Measurements from ENCODE around the gene SRSF4. TPM values are rescaled to one million over a fixed set of nuclear protein-coding genes. Genes with fewer than 3 reads are reported as not detected.

The SRSF4 gene
- total and polyA plus RNA-seq, 4 experiments from 2014 or later, result 60.2 to 104 (median 85.1) TPM

GRCh38 chr1:29201595-29202051 lies 19.9 kb upstream of the SRSF4 start:
- Mint-ChIP-seq H3K4me1 (peaks cover 0 to 7% (median 3%) of the 10 kb centered on the region in 4 donors), H3K27me3 (no peaks in the 10 kb centered on the region), H3K9me3 (no peaks in the 10 kb centered on the region), H3K36me3 (peaks cover 16 to 37% of the 10 kb centered on the region in 2 donors), H3K27ac (no peak overlapping the region), H3K4me3 (no peak overlapping the region)
- Histone ChIP-seq H3K36me3 (ENCODE audit: insufficient read depth, low read length) (peaks cover 12% of the 10 kb centered on the region), H3K27ac (ENCODE audit: low read depth, low read length) (no peak overlapping the region), H3K4me3 (ENCODE audit: low read length in 2 of 2) (no peak overlapping the region), H3K9me3 (ENCODE audit: control insufficient read depth in 1 of 2, low read length in 2 of 2) (no peaks in the 10 kb centered on the region), H3K4me1 (ENCODE audit: insufficient read depth, low read length) (no peaks in the 10 kb centered on the region), H3K27me3 (ENCODE audit: insufficient read depth, low read length) (no peaks in the 10 kb centered on the region)
- no peak for DNase-seq
- intact Hi-C loops (cut with micrococcal nuclease), result loop anchor here (1.0 to 2.0 kb wide), 2 partner anchors 80 to 167 kb away; no protein-coding TSS in a partner anchor
- POLR2A ChIA-PET (ENCODE audit: partially characterized antibody), result interaction anchor here (0.5 to 3.6 kb wide), 4 partner anchors 20 to 690 kb away, joined by 3 to 22 read pairs (median 4); partner anchors contain the start of genes MECR and SRSF4
- CTCF ChIA-PET (ENCODE audit: partially characterized antibody), result interaction anchor here (0.8 to 7.7 kb wide), 30 partner anchors 8 to 418 kb away, joined by 3 to 133 read pairs (median 5); partner anchors contain the start of gene SRSF4

- ChIA-PET CTCF (ENCODE audit: partially characterized antibody) (interaction anchor here (0.9 to 7.7 kb wide), 17 partner anchors 10 to 416 kb away, joined by 3 to 133 read pairs (median 7); partner anchors contain the start of gene SRSF4), POLR2A (ENCODE audit: partially characterized antibody) (interaction anchor here (2.2 to 3.6 kb wide), 2 partner anchors 19 to 30 kb away, joined by 4 to 22 read pairs; partner anchors contain the start of genes MECR and SRSF4)
- H3K27ac ChIP-seq (ENCODE audit: low read depth, low read length), result no peak overlapping the region
- no peaks in the 10 kb centered on the region for H3K9me3 Mint-ChIP-seq
- no peak overlapping the region for H3K4me3 ChIP-seq (ENCODE audit: low read length in 2 of 2)
- H3K27me3 Mint-ChIP-seq, result no peaks in the 10 kb centered on the region
- H3K36me3 Mint-ChIP-seq, result peaks cover 16 to 32% of the 10 kb centered on the region in 2 donors
- DNase-seq, result no peak
- intact Hi-C loops (cut with micrococcal nuclease), result loop anchor here (1.0 kb wide), 1 partner anchor 80 kb away; no protein-coding TSS in a partner anchor
- H3K4me1 Mint-ChIP-seq, result peaks cover 0 to 7% (median 3%) of the 10 kb centered on the region in 4 donors
- H3K9me3 ChIP-seq (ENCODE audit: control insufficient read depth in 1 of 2, low read length in 2 of 2), result no peaks in the 10 kb centered on the region
- H3K27ac Mint-ChIP-seq, result peak overlapping the region in 1 of 7 donors; percentile 29
- H3K4me3 Mint-ChIP-seq, result peak overlapping the region in 1 of 8 donors; percentile 31
- no peaks in the 10 kb centered on the region for H3K27me3 ChIP-seq (ENCODE audit: insufficient read depth, low read length)
- H3K36me3 ChIP-seq (ENCODE audit: insufficient read depth, low read length), result peaks cover 10% of the 10 kb centered on the region
- no peaks in the 10 kb centered on the region for H3K4me1 ChIP-seq (ENCODE audit: insufficient read depth, low read length)
These were observed 19.4 kb upstream of the SRSF4 start for GRCh38 chr1:29200906-29201594.

- Mint-ChIP-seq H3K27ac (no peak overlapping the region), H3K9me3 (no peaks in the 10 kb centered on the region), H3K27me3 (no peaks in the 10 kb centered on the region), H3K4me1 (peaks cover 0 to 5% (median 3%) of the 10 kb centered on the region in 4 donors), H3K36me3 (peaks cover 27 to 40% of the 10 kb centered on the region in 2 donors), H3K4me3 (no peak overlapping the region)
- intact Hi-C loops (cut with micrococcal nuclease), result loop anchor here (2.0 kb wide), 1 partner anchor 15 kb away; no protein-coding TSS in a partner anchor
- POLR2A ChIA-PET (ENCODE audit: partially characterized antibody), result interaction anchor here (1.1 to 3.0 kb wide), 2 partner anchors 16 to 316 kb away, joined by 4 to 21 read pairs; partner anchors contain the start of gene SRSF4
- H3K4me1 ChIP-seq (ENCODE audit: insufficient read depth, low read length), result no peaks in the 10 kb centered on the region
- peaks cover 13% of the 10 kb centered on the region for H3K36me3 ChIP-seq (ENCODE audit: insufficient read depth, low read length)
- no peaks in the 10 kb centered on the region for H3K27me3 ChIP-seq (ENCODE audit: insufficient read depth, low read length)
- no peak overlapping the region for H3K4me3 ChIP-seq (ENCODE audit: low read length in 2 of 2)
- no peak overlapping the region for H3K27ac ChIP-seq (ENCODE audit: low read depth, low read length)
- no peak for DNase-seq
- H3K9me3 ChIP-seq (ENCODE audit: control insufficient read depth in 1 of 2, low read length in 2 of 2), result no peaks in the 10 kb centered on the region
- CTCF ChIA-PET (ENCODE audit: partially characterized antibody), result interaction anchor here (0.9 to 7.7 kb wide), 8 partner anchors 16 to 423 kb away, joined by 3 to 133 read pairs (median 6); partner anchors contain the start of gene SRSF4
These were observed 16.3 kb upstream of the SRSF4 start for GRCh38 chr1:29197993-29198392.

- H3K4me3 Mint-ChIP-seq, result no peak overlapping the region
- intact Hi-C loops (cut with micrococcal nuclease), result loop anchor here (2.0 kb wide), 1 partner anchor 15 kb away; no protein-coding TSS in a partner anchor
- CTCF ChIA-PET (ENCODE audit: partially characterized antibody), result interaction anchor here (0.7 to 7.7 kb wide), 9 partner anchors 16 to 422 kb away, joined by 3 to 133 read pairs (median 5); partner anchors contain the start of gene SRSF4
These were observed 15.9 kb upstream of the SRSF4 start for GRCh38 chr1:29197590-29197924.

GRCh38 chr1:29196863-29197589 lies 15.3 kb upstream of the SRSF4 start:
- Mint-ChIP-seq H3K9me3 (no peaks in the 10 kb centered on the region), H3K27ac (peak overlapping the region in 1 of 7 donors; percentile 24), H3K4me3 (no peak overlapping the region), H3K36me3 (peaks cover 23 to 35% of the 10 kb centered on the region in 2 donors), H3K4me1 (peaks cover 0 to 2% (median 0%) of the 10 kb centered on the region in 4 donors), H3K27me3 (no peaks in the 10 kb centered on the region)
- Histone ChIP-seq H3K27me3 (ENCODE audit: insufficient read depth, low read length) (no peaks in the 10 kb centered on the region), H3K9me3 (ENCODE audit: control insufficient read depth in 1 of 2, low read length in 2 of 2) (no peaks in the 10 kb centered on the region), H3K4me1 (ENCODE audit: insufficient read depth, low read length) (no peaks in the 10 kb centered on the region), H3K4me3 (ENCODE audit: low read length in 2 of 2) (no peak overlapping the region), H3K36me3 (ENCODE audit: insufficient read depth, low read length) (peaks cover 13% of the 10 kb centered on the region), H3K27ac (ENCODE audit: low read depth, low read length) (no peak overlapping the region)
- POLR2A ChIA-PET (ENCODE audit: partially characterized antibody), result interaction anchor here (0.6 to 3.0 kb wide), 4 partner anchors 9 to 320 kb away, joined by 3 to 21 read pairs (median 4); partner anchors contain the start of gene SRSF4
- CTCF ChIA-PET (ENCODE audit: partially characterized antibody), result interaction anchor here (0.5 to 7.7 kb wide), 10 partner anchors 15 to 787 kb away, joined by 3 to 133 read pairs (median 4); partner anchors contain the start of gene SRSF4
- no peak for DNase-seq
- intact Hi-C loops (cut with micrococcal nuclease), result loop anchor here (2.0 kb wide), 1 partner anchor 14 kb away; no protein-coding TSS in a partner anchor

More at GRCh38 chr1:29197590-29197924, 15.9 kb upstream of the SRSF4 start:
- H3K27me3 ChIP-seq (ENCODE audit: insufficient read depth, low read length), result no peaks in the 10 kb centered on the region
- Mint-ChIP-seq H3K4me1 (peaks cover 0 to 2% (median under 1%) of the 10 kb centered on the region in 4 donors), H3K36me3 (peaks cover 23 to 35% of the 10 kb centered on the region in 2 donors), H3K9me3 (no peaks in the 10 kb centered on the region), H3K27ac (peak overlapping the region in 1 of 7 donors; percentile 24), H3K27me3 (no peaks in the 10 kb centered on the region)
- H3K4me1 ChIP-seq (ENCODE audit: insufficient read depth, low read length), result no peaks in the 10 kb centered on the region
- H3K27ac ChIP-seq (ENCODE audit: low read depth, low read length), result no peak overlapping the region
- no peak overlapping the region for H3K4me3 ChIP-seq (ENCODE audit: low read length in 2 of 2)
- POLR2A ChIA-PET (ENCODE audit: partially characterized antibody), result interaction anchor here (0.6 to 3.0 kb wide), 4 partner anchors 9 to 320 kb away, joined by 3 to 21 read pairs (median 4); partner anchors contain the start of gene SRSF4
- H3K36me3 ChIP-seq (ENCODE audit: insufficient read depth, low read length), result peaks cover 13% of the 10 kb centered on the region
- DNase-seq, result peak in 4 of 5 donors; percentile 33 to 43 (median 36)
- H3K9me3 ChIP-seq (ENCODE audit: control insufficient read depth in 1 of 2, low read length in 2 of 2), result no peaks in the 10 kb centered on the region

GRCh38 chr1:29195881-29196291 lies 14.2 kb upstream of the SRSF4 start:
- H3K4me3 ChIP-seq (ENCODE audit: low read length in 2 of 2), result no peak overlapping the region
- H3K27ac ChIP-seq (ENCODE audit: low read depth, low read length), result no peak overlapping the region
- POLR2A ChIA-PET (ENCODE audit: partially characterized antibody), result interaction anchor here (3.0 kb wide), 1 partner anchor 14 kb away, joined by 21 read pairs; the partner anchor contains the start of gene SRSF4
- intact Hi-C loops (cut with micrococcal nuclease), result loop anchor here (2.0 kb wide), 1 partner anchor 13 kb away; no protein-coding TSS in a partner anchor
- Mint-ChIP-seq H3K4me1 (peaks cover 0 to 2% (median 0%) of the 10 kb centered on the region in 4 donors), H3K27me3 (no peaks in the 10 kb centered on the region), H3K27ac (no peak overlapping the region), H3K36me3 (peaks cover 22 to 28% of the 10 kb centered on the region in 2 donors), H3K4me3 (no peak overlapping the region), H3K9me3 (no peaks in the 10 kb centered on the region)
- H3K36me3 ChIP-seq (ENCODE audit: insufficient read depth, low read length), result peaks cover 13% of the 10 kb centered on the region
- H3K27me3 ChIP-seq (ENCODE audit: insufficient read depth, low read length), result no peaks in the 10 kb centered on the region
- H3K9me3 ChIP-seq (ENCODE audit: control insufficient read depth in 1 of 2, low read length in 2 of 2), result no peaks in the 10 kb centered on the region
- H3K4me1 ChIP-seq (ENCODE audit: insufficient read depth, low read length), result no peaks in the 10 kb centered on the region
- DNase-seq, result no peak
- CTCF ChIA-PET (ENCODE audit: partially characterized antibody), result interaction anchor here (6.2 kb wide), 1 partner anchor 14 kb away, joined by 45 read pairs; the partner anchor contains the start of gene SRSF4

All from CD4-positive, alpha-beta memory T cell (primary cell).